ENCODE data around the gene DNM2.

DNA sequence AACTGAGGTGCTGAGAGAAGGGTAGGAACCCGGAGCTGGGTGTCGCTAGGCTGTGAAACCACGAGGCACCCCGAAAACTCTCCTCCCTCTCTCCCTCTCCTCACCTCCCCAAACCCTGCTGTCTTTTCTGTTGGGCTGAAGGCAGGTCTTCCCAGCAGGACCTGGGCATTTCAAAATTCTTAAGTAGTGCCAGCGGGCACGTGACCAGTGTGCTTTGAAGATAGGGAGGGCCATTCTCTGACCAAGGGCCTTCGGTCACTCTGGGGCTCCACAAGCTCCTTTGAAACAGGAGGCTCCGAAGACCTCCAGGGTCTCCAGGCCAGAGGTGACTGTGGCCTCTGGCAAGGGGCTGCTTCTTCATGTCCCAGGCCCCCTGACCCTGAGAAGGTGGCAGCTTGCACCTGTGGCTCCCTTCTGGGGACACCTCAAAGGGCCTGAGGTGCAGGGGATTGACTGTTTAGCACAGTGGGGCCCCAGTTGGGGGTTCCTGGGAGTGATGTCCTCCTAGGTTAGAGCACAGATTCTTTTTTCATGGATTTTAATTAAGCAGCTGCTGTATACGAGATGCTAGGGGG lies 48.3 kb downstream of the DNM2 start:
- TF ChIP-seq POLR2AphosphoS5 (IDR thresholded peaks at IDR 0.05; ENCODE audit: borderline replicate concordance, low read depth, low read length) (no peak), EZH2 (IDR thresholded peaks at IDR 0.05) (no peak), FOXP2 (optimal IDR thresholded peaks at IDR 0.05; ENCODE audit: control extremely low read depth, extremely low read length, insufficient read depth) (no peak)
